ENCODE measurements around the gene GFOD1.
A peak's percentile ranks its signal among the peaks of the same experiment; 100 is the strongest.
"Not testable (repeated sequence)": the region's sequence is repeated elsewhere in the genome, so short reads cannot be mapped to it uniquely, and the experiment has no call there.

GFOD1 gene

DNA sequence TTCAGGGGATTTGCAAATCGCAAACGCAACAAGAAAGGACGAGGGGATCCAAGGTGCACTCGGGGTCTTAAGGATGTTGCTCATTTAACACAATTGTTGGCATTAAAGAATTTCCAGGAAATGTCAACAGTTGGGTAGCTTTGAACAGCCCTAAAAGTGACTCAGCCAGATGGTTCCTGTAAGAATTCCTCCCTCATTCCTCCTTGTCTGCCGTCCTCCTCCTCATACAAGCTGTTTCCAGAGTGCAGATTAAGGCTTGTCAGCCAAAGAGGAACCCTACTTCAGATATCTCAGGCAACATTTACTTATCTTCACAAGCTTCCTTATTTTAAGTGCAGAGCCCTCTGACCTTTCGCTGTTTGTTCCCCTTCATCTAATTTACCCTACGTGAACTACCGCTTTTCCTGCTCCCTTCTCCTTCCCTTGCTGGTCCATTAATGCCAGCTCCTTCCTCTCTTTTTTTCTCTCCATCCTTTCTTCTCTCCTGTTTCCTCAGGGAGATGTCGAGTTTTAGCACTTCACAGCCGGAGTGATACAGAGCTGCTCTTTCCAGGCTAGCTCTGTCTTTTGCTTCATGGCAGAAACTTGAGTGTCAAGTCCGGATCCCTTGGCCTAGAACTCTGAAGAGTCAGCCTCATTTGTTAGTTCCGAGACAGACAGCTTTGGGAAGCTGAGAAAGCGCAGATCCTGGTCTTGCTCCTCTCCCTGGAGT, 132.9 kb downstream of the GFOD1 start:
- DNase-seq (ENCODE audit: low read depth) = no peak

DNA sequence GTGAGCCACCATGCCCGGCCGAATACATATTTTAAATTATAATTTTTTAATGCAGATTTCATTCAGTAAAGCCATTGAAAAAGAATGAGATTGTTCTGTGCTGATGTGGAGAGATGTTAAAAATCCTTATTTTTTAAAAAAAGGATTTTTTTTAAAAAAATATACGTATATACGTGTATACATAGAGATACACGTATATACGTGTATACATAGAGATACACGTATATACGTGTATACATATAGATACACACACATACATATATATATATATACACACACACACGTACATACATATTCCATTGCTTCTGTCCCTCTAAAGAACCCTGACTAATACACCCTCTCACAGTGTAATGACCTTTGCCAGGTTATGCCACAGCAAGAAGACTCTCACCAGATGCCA, 135.2 kb downstream of the GFOD1 start:
- DNase-seq (ENCODE audit: low read depth) = no peak

DNA sequence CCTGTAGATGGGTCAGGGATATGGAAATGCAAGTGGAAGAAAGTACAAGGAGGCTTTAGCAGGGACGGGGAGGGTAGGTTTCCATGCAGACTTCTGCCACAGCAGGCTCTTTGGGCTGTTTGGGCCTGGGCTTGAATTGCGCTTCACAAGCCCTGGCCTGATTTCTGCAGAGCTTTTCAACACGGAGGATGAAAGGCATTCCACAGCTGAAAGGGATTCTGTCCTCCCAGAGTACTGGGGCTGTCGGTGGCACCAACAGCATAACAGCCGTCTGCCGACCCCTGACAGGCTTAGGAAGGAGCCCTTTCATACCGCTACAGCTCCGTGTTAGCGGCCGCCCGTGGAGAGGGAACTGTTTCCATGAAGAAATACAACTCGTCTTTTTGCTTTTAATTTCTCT, 136.1 kb downstream of the GFOD1 start:
- no peak for DNase-seq (ENCODE audit: low read depth)

DNA sequence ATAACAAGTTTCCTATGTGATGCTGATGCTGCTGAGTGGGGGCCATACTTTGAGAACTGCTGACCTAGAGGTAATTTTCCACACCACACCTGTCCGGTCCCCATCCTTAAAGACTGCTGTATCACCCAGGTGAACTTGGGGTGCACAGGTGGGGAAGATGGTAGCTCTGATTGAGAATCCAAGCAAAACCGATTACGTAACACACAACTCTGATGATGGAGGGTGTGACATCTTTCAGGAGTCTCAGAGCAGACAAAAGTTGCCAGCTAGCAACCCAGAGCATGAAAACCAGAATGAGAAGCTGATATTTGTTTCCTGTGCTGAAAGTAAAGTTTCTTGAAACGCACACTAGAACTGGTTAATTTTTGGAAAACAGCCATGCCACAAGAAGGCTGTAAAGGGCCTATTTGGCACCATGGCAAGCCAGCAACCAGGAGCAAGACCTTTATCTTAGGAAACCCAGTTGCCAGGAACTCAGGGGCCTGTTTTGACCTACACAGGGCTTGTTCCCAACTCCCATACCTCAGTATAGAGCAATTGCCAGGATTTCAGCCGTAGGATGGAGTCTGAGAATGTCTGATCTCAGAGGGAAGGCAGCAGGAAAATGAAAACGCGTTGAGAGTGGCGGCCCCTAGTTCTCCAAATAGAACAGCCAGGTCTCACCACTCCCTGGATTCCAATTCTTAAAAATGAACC, 137.4 kb downstream of the GFOD1 start:
- no peak for DNase-seq (ENCODE audit: low read depth)

DNA sequence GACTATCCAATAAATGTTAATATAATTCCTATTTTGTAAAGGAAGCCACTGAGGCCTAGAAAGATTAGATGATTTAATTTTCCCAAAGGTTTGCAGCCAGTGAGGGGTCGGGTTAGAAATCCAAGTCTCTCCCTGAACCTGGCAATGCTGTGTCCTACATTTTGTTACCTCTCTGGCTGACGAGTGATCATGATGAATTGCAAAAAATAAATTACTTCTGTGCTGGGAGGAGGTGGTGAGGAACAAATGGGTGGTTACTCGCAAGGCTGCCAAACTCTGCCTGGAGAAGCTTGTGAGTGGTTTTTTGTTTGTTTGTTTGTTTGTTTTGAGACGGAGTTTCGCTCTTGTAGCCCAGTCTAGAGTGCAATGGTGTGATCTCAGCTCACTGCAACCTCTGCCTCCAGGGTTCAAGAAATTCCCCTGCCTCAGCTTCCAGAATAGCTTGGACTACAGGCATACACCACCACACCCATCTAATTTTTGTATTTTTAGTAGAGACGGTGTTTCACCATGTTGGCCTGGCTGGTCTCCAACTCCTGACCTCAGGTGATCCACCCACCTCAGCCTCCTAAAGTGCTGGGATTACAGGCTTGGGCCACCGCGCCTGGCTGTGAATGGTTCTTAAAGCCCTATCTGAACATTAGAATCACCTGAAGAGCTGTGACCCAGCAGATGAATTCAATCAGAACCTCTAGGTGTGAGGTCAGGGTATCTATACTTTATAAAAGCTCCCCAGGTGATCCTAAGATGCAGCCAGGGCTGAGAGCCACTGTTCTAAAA, 138.9 kb downstream of the GFOD1 start:
- no peak for DNase-seq (ENCODE audit: low read depth)

DNA sequence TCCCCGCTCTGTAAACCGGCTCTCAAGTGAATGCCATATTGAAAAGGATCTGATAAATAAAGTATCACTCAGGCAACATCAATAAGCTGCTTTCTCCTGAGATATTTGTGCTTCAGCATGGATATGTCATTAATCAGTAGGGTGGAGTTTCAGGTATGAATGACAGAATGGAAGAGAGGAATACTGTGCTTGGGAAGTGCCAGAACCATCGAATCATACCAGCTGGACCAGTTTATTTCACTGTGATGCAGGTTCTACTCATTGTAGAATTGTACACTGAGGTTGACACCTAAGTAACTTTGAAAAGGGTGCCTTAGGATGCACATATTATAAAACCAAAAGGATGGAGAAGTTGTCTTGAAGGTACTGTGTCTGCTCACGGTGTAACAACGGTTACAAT, 141.2 kb downstream of the GFOD1 start:
- DNase-seq (ENCODE audit: low read depth) = no peak

DNA sequence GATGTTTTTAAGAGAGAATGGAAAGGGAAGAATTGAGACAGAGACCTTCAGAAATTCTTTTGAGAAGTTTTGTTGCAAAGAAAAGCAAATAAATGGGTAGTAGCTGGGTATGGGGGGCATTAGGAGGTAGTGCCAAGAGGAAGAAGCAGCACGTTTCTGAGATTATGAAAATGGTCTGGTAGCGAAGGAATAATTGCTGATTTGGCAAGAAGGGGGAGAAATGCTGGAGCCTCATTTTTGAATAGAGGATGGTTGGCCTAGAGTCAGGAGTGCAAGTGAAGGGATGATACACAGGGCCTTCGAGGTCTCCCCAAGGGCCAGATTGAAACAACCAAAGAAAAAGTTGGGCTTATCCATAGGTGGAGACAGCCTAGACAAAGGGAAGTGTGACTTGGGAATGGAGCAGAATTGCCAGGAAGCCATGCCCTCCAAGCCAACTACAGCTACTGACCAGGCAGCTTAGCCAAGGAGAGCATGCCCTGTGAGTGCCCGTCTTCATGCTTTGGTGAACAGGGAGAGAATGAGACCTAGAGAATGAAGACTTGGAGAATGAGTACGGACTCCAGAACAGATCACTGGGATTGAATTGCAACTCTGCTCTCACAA, 144.9 kb downstream of the GFOD1 start:
- DNase-seq (ENCODE audit: low read depth) = no peak

DNA sequence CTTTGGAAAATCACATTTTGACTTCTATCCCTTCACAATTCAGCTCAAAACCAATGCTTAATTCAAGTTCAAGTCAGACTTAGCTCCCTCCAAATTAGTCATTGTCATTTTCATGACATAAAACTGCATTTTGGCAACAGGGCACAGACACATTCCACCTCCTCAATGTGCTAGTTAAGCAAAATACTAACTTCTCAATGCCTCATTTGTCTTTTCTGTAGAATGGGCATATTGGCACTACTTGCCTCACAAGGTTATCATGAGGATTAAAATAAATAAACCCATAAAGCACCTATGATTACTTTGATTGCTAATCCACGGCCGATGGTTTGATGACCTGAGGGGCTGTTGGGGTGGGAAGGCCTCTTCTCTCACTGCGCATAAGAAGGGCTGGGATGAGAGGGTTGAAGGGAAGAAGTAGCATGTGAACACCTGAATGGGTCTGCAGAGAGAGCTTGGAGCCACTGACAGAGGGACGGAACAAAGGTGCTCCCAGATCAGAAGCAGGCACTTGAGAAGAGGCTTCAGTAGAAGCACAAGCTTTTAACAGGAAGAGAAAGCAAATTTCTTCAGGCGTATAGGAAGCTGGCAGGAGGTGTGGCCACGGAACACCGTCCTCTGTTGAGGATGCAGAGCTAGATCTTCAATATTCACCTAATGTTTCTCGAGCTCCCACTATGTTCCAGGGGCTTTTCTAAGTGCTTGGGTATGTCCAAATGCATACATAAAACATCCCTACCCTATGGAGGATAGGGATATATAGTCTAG, 147.4 kb downstream of the GFOD1 start:
- DNase-seq (ENCODE audit: low read depth) = no peak

DNA sequence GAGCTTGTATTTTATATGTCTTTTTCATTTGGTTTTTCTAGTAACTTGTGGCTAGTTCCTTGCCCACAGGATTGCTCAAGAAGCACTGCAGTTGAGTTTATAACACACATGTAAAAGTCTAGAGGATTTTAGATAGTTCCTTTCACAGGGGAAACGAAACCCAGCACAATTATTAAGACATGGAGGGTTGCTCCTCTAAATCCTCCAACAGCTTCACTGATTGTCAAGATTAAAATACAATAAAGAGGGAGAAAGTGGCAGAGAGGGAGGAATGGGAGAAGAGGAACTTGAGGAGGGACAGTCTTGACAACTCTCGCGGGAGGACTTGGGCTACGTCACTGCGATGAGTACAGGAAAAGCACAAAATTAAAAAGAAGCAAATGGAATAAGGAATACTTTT, 149.4 kb downstream of the GFOD1 start:
- DNase-seq (ENCODE audit: low read depth) = no peak

DNA sequence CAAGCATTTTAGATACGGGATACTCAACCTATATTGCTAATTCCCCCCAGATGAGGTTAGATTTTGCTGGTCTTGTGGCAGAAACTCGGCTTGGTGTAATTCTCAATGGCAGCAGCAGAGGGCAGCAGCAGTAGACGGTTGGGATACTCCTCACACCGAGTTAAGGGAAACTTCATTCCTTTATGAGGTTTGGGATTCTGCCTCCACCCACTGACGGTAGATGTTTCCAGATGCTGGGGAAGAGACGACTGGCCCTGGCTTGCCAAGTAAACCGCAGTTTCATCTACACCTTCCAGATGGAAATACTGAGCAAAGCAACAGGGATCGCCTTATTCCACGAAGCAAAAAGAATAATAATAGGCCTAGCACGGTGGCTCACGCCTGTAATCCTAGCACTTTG, 150.8 kb downstream of the GFOD1 start:
- peak; percentile 52 for DNase-seq (ENCODE audit: low read depth)

DNA sequence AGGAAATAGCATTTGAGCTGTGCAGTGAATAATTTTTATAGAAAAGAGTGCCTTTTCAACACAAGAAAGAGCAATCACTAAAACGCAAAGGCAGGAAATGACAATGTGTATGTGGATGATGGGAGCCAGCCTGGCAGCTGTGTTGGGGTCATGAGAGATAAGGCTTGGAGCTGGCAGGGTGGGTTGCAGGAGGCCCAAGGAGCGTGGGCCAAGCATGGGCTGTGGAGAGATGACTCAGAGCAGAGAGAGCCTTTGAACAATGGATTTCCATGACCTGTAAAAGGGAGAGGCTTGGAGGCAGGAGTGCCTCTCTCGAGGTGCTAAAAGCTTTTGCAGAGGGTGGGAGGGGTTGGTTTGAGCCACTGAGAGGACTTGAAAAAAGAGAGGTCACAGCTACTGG, 152.4 kb downstream of the GFOD1 start:
- no peak for DNase-seq (ENCODE audit: low read depth)

DNA sequence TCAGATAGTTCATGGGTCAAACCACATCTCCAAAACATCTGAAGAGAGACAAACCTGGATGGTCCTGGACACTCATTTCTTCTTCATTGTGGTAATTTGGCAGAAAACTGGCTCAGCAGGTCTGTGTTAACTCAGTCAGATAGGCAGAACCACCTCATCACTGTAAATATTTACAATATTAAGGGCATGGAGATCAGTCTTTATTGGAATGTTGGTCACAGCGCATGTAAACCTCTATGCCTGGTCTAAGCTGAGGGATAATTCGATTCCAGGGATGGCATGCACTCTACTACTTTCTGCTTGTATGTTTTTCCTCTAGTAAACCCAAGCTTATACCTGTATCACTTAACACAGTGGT, 155.1 kb downstream of the GFOD1 start:
- DNase-seq (ENCODE audit: low read depth) = no peak

DNA sequence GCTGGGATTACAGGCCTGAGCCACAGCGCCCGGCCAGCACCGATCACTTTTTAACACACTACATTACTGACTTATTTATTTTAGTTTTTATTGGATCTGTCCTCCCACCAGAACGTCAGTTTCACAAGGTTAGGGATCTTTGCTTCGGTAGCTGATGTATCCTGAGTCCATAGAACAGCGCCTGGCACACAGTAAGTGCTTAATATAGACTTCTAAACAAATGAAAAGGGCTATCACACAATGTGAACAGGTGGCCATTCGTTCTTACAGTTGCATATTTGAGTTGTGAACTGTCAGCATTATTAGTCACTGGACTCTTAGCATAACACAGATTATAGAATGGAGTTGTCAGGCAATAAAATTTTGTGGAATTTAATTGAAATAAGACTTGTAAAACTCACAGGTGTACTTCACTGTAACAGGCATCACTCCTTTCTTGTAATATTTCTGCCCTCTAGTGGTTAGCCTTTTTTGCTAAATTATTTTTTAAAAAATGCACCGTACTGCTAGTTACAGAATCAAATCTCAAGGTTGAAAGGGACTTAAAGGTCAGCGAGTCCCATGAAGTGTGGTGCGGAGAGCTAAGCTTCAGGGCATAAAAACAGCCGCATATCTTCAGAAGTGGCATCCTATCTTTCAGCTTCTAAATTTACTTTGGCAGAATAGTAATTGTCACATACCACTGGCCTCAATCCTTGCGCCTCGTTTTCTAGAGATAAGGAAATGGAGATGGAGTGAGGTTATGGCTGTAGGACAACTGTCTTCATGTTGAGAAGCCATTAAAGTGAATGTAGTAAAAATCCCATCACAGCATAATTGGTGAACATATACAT, 155.7 kb downstream of the GFOD1 start:
- no peak for DNase-seq (ENCODE audit: low read depth)

DNA sequence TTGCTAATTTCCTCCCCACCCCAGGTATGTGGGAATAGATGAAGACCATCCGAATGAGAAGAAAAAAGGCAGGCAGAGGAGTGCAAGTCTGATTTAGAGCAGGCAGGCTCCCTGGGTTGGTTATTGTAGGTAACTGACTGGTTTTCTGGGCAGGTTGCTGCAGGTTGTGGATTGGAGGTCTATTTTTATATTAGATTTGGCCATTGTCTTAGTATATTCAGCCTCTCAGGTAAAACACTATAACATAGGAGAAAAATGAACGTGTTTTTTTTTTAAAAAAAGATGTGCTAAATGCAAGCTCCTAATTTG, 158.6 kb downstream of the GFOD1 start:
- no peak for DNase-seq (ENCODE audit: low read depth)

DNA sequence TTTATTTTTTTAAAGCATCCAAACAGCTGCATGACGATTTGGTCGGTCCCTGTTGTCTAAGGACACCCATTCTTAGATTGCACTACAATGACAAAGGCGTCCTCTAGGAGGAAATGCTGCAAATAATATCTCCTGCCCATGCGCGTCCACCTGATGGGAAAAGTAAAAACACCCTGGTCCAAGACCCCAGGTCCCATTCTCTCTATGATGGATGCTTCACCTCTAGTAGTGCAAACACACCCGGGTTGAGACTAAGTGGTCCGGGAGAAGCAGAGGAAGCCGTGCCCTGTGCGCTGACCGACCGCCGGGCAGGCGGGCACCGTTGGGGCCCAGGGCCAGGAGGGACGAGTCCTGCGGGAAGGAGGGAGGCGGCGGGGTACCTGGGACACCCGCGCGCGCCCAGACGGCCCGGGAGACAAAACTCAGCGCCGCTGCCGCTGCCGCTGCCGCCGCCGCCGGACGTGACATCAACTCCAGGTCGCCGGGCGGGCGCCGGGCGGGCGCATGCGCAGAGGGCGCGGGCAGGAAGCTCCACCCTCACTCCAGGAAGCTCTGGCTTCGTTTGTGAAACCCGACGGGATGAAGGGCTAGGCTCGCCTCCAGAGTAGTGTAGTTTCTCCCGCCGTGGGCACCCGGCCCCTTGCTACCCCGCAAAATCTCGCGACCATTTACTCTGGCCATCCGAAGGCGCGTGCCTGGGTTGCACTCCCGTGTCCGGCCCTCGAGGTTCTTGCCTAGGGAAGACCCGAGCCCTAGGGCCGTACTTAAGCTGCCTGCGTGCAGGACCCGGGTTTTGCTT, 159.1 kb downstream of the GFOD1 start, which contains the start of gene TBC1D7:
Gene TBC1D7, minus strand, starts transcription at position 462 of the 799 bp plus-strand sequence. CDS start 1,639 bp downstream, outside the sequence.
- peak; percentile 88 for DNase-seq (ENCODE audit: low read depth)

DNA sequence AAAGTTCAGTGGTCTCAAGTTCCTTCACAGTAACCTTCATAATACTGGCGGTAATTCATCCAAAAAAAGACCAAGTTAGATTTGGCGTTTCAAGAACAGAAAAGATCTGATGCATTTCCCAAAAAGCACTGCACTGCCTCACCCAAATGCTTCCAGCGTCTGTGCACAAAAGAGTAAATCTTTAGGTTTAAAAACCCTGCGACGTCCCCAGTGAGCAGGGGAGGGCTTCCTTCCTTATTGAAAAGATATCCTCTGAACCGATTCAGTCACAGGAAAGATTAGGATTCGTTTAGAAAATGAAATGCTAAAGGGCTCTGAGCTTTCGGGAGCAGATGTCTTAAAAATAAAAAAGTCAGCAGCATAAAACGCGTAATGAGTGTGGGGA, 159.7 kb downstream of the GFOD1 start:
- no peak for DNase-seq (ENCODE audit: low read depth)

DNA sequence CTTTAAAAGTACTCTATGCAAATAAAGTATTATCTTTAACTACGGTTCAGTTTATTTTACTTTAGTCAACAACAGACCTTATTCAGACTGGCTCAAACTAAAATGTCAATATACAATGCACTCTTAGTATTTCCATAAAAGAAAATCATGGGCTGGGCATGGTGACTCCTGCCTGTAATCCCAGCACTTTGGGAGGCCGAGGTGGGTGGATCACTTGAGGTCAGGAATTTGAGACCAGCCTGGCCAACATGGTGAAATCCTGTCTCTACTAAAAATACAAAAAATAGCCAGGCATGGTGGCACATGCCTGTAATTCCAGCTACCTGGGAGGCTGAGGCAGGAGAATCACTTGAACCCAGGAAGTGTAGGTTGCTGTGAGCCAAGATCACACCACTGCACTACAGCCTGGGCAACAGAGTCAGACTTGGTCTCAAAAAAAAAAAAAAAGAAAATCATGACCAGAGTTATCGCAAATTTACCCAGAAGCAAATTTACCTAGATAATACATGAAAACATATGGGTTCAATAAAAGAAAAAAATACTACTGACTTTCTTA, 161.3 kb downstream of the GFOD1 start:
- not testable (repeated sequence) for DNase-seq (ENCODE audit: low read depth)

DNA sequence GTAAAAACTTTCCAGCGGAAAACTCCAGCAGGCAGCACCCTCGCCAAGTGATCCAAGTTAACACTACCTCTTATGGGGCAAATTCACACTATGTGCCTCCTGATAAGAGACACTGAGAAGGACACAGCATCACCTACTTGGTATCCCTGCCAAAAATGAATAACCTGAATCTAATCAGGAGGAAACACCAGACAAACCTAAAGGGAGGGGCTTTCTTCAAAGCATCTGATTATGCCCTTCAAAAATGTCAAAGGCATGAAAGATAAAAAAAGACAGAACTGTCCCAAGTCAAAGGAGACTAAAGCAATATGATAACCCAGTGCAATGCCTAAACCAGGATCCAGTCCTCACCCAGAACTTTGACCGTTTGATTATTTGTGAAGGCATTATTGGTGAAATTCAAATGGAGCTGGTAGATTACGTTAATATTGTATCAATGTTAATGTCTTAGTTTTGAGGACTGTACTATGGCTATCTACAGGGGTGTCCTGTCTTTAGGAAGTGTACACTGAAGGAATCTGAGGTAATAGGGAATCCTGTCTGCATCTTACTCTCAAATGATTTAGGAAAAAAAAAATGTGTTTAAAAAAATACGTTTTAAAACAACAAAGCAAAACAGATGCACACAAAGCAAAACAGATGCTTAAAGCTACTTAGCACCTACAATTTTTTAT, 167.4 kb downstream of the GFOD1 start:
- no peak for DNase-seq (ENCODE audit: low read depth)

DNA sequence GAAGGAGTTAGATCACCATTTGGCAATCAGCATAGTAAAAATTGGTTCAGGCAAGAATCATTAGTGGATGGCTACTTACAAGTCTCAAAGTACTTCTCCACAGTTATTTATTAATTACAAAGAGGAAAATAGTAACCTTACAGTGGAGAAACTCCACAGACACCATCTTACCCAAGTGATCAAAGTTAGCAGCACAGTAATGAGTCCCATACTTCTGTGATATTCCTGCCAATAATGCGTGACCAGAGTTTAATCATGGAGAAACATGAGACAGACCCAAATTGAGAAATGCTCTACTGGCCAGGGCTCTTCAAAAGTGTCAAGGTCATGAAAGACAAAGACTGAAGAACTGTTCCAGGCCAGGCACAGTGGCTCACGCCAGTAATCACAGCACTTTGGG, 168.6 kb downstream of the GFOD1 start:
- DNase-seq (ENCODE audit: low read depth) = no peak
